Measurements from ENCODE around the gene STK38L. TPM values are rescaled to one million over a fixed set of nuclear protein-coding genes. Genes with fewer than 3 reads are reported as not detected.

STK38L gene
- polyA plus RNA-seq, 1 of the 3 experiments (the other 2 are of a cell fraction): 4.7 TPM

DNA sequence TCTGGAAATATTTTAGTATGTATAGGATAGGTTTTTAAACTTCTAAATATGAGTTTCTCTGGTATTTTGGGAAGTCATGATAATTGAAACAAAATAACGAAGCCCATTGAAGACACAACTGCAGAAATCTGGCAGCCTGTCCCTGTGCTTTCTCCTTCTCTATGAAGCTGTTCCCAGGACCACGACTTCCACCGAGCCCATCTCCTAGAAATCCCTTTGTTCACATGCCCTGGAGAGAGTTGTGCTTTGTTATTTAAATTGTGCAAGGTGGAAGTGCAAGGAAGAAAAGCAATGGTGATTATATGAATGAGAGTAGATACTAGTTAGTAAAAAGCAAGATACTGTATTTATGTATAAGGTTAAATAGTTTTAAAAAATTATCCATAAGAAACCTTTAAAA is 32.2 kb downstream of the STK38L start (continued):
- TF ChIP-seq, protein P1, sequence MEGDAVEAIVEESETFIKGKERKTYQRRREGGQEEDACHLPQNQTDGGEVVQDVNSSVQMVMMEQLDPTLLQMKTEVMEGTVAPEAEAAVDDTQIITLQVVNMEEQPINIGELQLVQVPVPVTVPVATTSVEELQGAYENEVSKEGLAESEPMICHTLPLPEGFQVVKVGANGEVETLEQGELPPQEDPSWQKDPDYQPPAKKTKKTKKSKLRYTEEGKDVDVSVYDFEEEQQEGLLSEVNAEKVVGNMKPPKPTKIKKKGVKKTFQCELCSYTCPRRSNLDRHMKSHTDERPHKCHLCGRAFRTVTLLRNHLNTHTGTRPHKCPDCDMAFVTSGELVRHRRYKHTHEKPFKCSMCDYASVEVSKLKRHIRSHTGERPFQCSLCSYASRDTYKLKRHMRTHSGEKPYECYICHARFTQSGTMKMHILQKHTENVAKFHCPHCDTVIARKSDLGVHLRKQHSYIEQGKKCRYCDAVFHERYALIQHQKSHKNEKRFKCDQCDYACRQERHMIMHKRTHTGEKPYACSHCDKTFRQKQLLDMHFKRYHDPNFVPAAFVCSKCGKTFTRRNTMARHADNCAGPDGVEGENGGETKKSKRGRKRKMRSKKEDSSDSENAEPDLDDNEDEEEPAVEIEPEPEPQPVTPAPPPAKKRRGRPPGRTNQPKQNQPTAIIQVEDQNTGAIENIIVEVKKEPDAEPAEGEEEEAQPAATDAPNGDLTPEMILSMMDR (IDR thresholded peaks at IDR 0.05): no peak
- TF ChIP-seq TAF1 (IDR thresholded peaks at IDR 0.05; ENCODE audit: borderline replicate concordance, low read depth, low read length) (no peak), GATA2 (CRISPR knock-in tag; IDR thresholded peaks at IDR 0.05) (no peak), TCF12 (IDR thresholded peaks at IDR 0.05) (no peak), FOSL2 (IDR thresholded peaks at IDR 0.05; ENCODE audit: borderline replicate concordance, low read depth) (no peak)

DNA sequence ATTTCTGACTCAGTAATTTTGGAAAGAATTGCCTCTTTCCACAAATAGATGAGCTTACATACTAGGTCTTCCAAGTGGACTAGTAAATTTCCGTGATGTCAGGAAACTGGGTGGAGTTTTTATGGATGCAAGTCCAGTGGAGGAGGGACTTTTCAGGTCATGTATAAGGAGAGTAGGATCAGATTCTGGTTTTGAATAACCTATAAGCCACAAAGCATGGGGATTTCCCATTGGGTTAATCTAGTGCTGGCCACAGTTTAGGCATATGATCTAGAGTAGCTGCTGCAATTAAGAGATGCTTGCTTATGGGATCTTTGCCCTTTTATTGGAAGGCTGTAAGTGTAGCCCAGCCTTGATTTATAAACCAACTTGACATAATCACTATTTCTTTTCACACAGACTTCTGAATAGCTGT is 33.8 kb downstream of the STK38L start:
- Histone ChIP-seq H3K9me2 (no peaks in the 10 kb centered on the region), H3K27me3 (ENCODE audit: insufficient read depth) (no peaks in the 10 kb centered on the region), H3F3A (replicated peaks; ENCODE audit: insufficient read depth) (peaks cover 20% of the 10 kb centered on the region), H3K4me3 (ENCODE audit: low read depth in 2 of 2, low read length in 1 of 2) (no peak overlapping the region), H3K4me1 (ENCODE audit: control insufficient read depth in 1 of 2, insufficient read depth in 2 of 2, low read depth in 1 of 2, low read length in 1 of 2) (peaks cover 6 to 8% of the 10 kb centered on the region in 2 experiments; a peak in 3 of 4 replicates), H3K4me2 (0 out of 2 replicates have a peak overlapping the region, but pooled peaks have one; percentile 23), H3K36me3 (replicated peaks in 1 of 2; ENCODE audit: control insufficient read depth in 1 of 2, insufficient read depth in 2 of 2, low read length in 1 of 2) (no peaks in the 10 kb centered on the region), H2AFZ (ENCODE audit: low read depth) (no peak overlapping the region), H3K79me2 (ENCODE audit: insufficient read depth) (peaks cover 55% of the 10 kb centered on the region), H4K20me1 (ENCODE audit: insufficient read depth) (no peaks in the 10 kb centered on the region), H3K9me3 (no peaks in the 10 kb centered on the region), H3K9ac (peak overlapping the region; percentile 21; the same call in 1 of the 2 replicates), H3K27ac (ENCODE audit: low read depth in 2 of 2, low read length in 1 of 2) (peak overlapping the region in 1 of 2 experiments; percentile 68; a peak in 2 of 4 replicates)
- whole genome bisulfite sequencing (ENCODE audit: low lambda C conversion rate): 44% methylated on average over 1 of the region's 1 CpG
- TF ChIP-seq, protein P2, sequence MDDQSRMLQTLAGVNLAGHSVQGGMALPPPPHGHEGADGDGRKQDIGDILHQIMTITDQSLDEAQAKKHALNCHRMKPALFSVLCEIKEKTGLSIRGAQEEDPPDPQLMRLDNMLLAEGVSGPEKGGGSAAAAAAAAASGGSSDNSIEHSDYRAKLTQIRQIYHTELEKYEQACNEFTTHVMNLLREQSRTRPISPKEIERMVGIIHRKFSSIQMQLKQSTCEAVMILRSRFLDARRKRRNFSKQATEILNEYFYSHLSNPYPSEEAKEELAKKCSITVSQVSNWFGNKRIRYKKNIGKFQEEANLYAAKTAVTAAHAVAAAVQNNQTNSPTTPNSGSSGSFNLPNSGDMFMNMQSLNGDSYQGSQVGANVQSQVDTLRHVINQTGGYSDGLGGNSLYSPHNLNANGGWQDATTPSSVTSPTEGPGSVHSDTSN (IDR thresholded peaks at IDR 0.05): no peak
- POLR2A ChIA-PET: no interaction called here
- DNase-seq: no peak
- CTCF ChIA-PET: interaction anchor here (0.7 to 1.0 kb wide), 2 partner anchors 29 kb away, joined by 3 to 6 read pairs; no protein-coding TSS in a partner anchor

DNA sequence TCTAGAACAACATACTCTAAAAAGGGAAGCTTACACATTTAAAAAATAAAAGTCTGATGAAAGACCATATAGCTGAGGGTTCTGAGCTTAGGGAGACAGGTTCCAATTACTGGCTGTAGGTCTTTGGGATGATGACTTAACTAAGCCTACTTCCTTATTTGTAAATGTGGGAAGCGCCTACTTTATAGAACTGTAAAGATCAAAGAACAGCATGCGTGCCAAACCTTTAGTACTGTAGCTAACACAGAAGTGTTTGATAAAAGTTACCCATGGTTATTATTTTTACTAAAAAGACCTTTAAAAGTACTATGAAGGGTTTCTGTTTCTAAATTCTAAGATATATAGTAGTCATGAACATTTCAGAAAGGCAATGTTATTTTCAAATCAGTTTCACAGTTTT is 35.7 kb downstream of the STK38L start:
- no peaks in the 10 kb centered on the region for H3K9me3 ChIP-seq
- H3K79me2 ChIP-seq (ENCODE audit: insufficient read depth): peaks cover 43% of the 10 kb centered on the region; the same call in 1 of the 2 replicates
- CTCF ChIA-PET: interaction anchor here (1.2 kb wide), 1 partner anchor 170 kb away, joined by 3 read pairs; no protein-coding TSS in a partner anchor
- POLR2A ChIA-PET: no interaction called here
- no peak overlapping the region for H3K4me2 ChIP-seq
- no peaks in the 10 kb centered on the region for H4K20me1 ChIP-seq (ENCODE audit: insufficient read depth)
- H3K36me3 ChIP-seq (replicated peaks in 1 of 2; ENCODE audit: control insufficient read depth in 1 of 2, insufficient read depth in 2 of 2, low read length in 1 of 2): peaks cover 0 to 2% of the 10 kb centered on the region in 2 experiments
- peaks cover 27% of the 10 kb centered on the region for H3F3A ChIP-seq (replicated peaks; ENCODE audit: insufficient read depth)
- H3K4me3 ChIP-seq (ENCODE audit: low read depth in 2 of 2, low read length in 1 of 2): no peak overlapping the region
- no peaks in the 10 kb centered on the region for H3K27me3 ChIP-seq (ENCODE audit: insufficient read depth)
- H3K4me1 ChIP-seq (ENCODE audit: control insufficient read depth in 1 of 2, insufficient read depth in 2 of 2, low read depth in 1 of 2, low read length in 1 of 2): peaks cover 11 to 15% of the 10 kb centered on the region in 2 experiments; a peak in 3 of 4 replicates
- no peaks in the 10 kb centered on the region for H3K9me2 ChIP-seq
- no peak for DNase-seq
- WGBS (ENCODE audit: low lambda C conversion rate): 96% methylated on average over 2 of the region's 2 CpGs
- no peak overlapping the region for H3K27ac ChIP-seq (ENCODE audit: low read depth in 2 of 2, low read length in 1 of 2)
- H2AFZ ChIP-seq (ENCODE audit: low read depth): no peak overlapping the region
- no peak overlapping the region for H3K9ac ChIP-seq
- TF ChIP-seq FOXJ3 (CRISPR knock-in tag; IDR thresholded peaks at IDR 0.05) (no peak), NFIC (IDR thresholded peaks at IDR 0.05; ENCODE audit: borderline replicate concordance) (no peak), GATA2 (CRISPR knock-in tag; IDR thresholded peaks at IDR 0.05) (no peak), NRF1 (IDR thresholded peaks at IDR 0.05; ENCODE audit: low read depth, low read length) (no peak), RFX5 (IDR thresholded peaks at IDR 0.05; ENCODE audit: low read length) (no peak), CHD2 (IDR thresholded peaks at IDR 0.05; ENCODE audit: low read length, partially characterized antibody) (no peak), RCOR1 (IDR thresholded peaks at IDR 0.05; ENCODE audit: low read length) (no peak), YY1 (IDR thresholded peaks at IDR 0.05; ENCODE audit: low read depth) (no peak), EZH2phosphoT487 (IDR thresholded peaks at IDR 0.05; ENCODE audit: borderline replicate concordance, low read depth) (no peak), MEF2A (IDR thresholded peaks at IDR 0.05; ENCODE audit: borderline replicate concordance, low read depth) (no peak)
- TF ChIP-seq, protein P3, sequence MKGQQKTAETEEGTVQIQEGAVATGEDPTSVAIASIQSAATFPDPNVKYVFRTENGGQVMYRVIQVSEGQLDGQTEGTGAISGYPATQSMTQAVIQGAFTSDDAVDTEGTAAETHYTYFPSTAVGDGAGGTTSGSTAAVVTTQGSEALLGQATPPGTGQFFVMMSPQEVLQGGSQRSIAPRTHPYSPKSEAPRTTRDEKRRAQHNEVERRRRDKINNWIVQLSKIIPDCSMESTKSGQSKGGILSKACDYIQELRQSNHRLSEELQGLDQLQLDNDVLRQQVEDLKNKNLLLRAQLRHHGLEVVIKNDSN (IDR thresholded peaks at IDR 0.05; ENCODE audit: borderline replicate concordance, low read depth): no peak
- TF ChIP-seq, protein P4, sequence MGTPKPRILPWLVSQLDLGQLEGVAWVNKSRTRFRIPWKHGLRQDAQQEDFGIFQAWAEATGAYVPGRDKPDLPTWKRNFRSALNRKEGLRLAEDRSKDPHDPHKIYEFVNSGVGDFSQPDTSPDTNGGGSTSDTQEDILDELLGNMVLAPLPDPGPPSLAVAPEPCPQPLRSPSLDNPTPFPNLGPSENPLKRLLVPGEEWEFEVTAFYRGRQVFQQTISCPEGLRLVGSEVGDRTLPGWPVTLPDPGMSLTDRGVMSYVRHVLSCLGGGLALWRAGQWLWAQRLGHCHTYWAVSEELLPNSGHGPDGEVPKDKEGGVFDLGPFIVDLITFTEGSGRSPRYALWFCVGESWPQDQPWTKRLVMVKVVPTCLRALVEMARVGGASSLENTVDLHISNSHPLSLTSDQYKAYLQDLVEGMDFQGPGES (IDR thresholded peaks at IDR 0.05; ENCODE audit: low read depth, low read length): no peak
